Islet of Langerhans (tissue), 1 donor: ENCODE data around the gene CD6.

Experiments used
- FAIRE-seq: peaks from one replicate; lab custom pipeline; 2011; peaks lifted over from hg19 to GRCh38; lab: Jason Lieb, UNC

CD6 gene

GRCh38 chr11:60935676-60936442 is 35.6 kb upstream of the CD6 start:
- FAIRE-seq = no peak

- FAIRE-seq = no peak
These were observed 34.9 kb upstream of the CD6 start for GRCh38 chr11:60936467-60937143.

- FAIRE-seq = no peak
These were observed 34.3 kb upstream of the CD6 start for GRCh38 chr11:60937144-60937527.

DNA sequence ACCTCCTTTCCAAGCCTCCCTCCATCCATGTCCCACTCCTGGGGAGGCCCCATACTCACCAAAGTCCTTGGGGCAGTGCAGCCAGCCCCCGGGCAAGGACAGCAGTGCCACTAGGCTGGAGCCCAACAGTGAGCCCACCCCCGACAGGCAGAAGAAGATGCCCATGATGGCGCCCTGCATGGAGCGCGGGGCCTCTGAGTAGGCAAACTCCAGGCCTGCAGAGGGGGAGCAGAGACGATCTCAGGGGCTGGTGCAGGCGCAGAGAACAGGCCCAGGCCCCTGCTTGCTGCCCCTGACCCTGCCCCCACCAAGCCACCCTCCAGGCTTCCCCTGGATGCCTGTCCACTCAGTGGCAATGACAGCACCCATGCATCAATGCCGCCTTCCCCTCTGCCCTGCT is 33.7 kb upstream of the CD6 start:
- no peak for FAIRE-seq

DNA sequence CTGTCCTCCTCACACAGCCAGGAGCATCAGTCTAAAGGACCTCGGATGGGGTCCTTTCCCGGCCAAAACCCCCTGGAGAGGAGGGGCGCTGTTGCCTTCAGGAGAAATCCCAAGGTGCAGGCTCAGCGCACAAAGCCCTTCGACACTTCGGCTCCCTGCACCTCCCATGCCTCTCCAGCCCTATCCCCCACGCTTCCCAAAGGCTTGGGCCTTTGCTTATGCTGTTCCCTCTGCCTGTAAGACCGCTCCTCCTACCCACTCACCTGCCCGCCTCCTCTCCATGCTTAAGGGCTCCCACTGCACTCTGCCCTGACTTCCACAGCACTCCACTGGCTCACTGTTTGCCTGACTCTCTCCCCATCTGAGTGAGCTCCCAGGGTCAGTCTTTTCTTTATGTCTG is 33.0 kb upstream of the CD6 start:
- no peak for FAIRE-seq

GRCh38 chr11:60939301-60939700 is 32.2 kb upstream of the CD6 start:
- FAIRE-seq = no peak

DNA sequence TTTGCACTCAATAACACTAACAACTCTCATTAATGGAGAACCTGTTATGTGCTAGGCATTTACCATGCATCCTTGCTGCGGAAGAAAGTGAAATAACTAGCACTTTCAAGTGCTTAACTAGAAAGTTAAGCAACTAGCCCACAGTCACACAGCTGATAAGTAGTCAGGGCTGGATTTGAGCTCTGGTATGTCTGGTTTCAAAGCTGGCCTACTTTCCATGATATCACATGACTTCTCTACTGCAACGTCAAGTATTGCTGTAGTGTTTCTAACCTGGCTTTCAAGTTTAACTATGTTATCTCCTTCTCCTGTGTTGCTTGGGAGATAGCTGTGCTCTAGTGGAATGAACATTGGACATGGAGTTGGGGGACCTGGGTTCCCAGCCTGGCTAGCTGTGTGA is 31.6 kb upstream of the CD6 start:
- FAIRE-seq = no peak

DNA sequence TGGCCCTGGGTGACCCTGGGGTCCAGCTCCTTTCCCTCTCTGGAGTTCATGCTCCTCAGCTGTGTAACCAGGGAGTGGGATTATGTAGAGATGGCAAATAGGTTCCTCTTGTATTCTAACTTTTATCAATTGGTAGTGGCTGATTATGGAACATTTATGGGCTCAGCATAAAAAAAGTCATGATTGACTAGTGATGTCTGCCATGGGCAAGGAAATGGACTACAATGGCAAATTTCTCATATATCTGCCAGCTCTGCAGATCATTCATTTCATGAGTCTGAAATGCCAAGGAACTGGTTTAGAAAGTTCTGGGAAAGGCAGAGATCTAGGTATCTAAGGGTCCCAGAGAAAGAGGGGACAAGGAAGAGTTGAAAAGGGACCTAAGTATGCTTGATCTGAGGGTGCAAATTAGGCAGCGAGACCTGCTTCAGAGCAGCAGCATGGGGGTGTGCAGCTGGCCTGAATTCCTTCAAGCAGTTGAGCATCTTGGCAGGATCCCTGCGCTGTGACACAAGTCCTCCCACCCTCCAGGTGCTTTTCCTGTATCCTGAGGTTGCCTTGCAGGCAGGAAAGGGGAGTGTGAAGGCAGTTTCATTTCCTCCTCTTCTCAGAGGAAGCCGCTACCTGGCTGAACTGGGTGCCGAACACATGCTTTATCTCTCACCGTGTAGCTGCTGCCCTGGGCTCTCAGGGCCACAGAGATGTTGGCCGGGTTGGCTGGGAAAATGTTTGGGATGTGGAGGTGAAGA is 29.9 kb upstream of the CD6 start:
- FAIRE-seq = no peak

GRCh38 chr11:60942219-60942618 is 29.3 kb upstream of the CD6 start:
- no peak for FAIRE-seq

- FAIRE-seq = no peak
These were observed 28.4 kb upstream of the CD6 start for GRCh38 chr11:60942970-60943565.

DNA sequence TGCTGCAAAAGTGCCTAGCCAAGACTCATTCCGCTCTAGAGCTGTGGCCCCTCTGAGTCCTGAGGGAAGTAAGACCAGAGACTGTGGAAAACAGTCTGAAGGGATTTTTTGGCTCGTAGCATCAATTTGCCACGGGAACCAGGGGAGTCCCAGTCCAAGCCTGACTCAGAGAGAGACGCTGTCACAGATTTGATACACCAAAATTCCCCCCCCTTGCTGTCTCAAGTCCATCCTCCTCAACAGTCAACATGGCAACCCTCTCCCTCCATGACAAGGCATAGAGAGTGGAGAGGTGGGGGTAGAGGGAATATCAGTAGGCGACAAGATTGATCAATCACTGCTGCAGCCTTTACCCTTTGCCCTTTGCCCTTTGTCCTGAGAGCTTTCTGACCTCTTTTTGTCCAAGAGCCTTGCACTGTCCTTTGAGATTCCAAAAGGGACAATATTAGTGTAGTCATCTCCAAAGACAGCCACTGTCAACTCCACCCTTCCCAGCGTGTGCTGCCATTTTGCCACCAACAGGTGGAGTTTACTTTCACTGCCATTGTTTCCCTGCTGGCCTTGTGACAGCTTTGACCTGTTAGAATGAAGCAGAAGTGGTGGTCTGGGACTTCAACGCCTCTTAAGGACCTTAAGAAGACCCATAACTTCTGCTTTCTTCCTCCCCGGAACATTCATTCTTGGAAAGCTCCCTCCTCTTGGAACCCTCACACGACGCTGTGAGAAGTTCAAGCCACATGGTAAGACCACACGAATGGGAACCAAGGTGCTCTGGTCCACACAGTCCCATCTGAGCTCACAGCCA is 26.8 kb upstream of the CD6 start:
- no peak for FAIRE-seq

DNA sequence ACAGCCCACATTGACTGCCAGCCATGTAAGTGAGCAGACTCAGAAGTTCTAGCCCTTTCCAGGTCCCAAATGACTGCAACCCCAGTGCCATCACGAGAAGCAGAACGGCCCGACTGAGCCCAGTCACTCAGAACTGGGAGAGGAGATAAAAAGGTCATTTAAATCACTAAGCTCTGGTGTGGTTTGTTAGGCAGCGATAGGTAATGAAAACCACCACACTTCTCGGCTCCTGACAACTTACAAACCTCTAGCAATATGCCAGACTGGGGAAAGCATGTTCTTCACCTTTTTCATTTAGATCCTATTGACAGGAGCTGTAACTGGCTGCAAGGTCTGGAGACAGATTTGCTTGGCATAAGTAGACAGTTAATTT is 26.2 kb upstream of the CD6 start:
- FAIRE-seq = no peak

DNA sequence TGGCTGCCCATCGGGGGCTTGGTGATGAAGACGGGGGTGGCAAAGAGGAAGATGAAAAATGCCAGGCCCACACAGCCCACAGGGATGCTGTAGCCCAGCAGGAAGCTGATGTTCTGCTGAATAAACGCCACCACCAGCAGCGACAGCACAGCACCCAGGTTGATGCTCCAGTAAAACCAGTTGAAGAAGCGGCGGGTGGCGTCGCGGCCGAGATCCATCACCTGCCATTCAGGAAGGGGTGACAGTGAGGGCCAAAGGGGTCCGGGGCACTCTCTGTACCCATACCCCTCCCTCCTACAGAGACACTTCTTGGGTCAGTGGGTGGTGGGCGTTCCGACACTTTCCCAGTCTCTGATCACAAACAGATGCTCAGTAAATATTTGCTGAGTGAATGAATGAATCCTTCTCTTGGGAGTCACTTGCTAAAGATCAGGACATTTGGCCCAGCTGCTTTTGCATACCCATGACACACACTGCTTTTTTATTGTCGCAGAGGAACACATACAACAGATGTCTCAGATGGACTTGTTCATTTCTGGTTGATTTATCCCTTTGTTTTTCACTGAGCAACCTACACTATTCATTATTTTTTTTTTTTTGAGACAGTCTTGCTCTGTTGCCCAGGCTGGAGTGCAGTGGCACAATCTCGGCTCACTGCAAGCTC is 24.7 kb upstream of the CD6 start:
- FAIRE-seq = no peak

DNA sequence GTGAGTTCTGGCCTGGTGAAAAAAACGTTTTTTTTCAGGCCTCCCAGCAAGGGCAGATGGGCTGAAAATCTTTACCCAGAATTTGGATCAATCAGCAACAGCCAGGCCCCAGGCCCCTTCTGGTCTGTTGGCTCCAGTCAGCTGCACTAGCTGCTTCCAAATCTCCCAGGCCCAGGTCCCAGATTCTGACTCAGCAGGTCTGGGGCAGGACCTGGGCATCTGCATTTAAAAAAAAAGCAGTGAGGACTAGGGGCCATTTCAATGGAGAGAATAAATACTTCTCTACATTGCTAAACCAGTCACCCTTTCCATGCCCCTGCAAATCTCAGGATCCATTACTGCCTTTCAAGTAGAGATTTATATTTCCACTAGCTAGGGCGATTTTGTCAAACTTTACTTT is 23.8 kb upstream of the CD6 start:
- FAIRE-seq = no peak

DNA sequence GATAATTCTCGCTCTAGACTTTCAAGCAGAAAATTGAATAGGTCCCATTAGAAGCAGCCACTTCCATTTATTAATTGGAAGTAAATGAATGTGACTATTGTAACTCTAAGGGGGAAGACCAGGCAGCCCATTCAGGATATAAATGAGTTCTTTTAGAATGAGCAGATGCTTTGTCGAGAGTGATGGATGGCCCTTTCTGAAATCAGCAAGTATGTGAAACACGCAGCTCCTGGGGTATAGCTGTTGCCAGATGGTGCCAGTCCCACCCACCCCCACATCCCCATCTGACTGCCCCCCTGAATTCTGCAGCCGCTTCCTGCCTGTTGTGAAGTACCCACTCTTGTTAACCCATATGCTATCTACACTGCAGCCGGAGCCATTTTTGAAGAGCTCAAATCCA is 23.2 kb upstream of the CD6 start:
- FAIRE-seq = no peak

GRCh38 chr11:60950024-60950423 is 21.5 kb upstream of the CD6 start:
- no peak for FAIRE-seq

DNA sequence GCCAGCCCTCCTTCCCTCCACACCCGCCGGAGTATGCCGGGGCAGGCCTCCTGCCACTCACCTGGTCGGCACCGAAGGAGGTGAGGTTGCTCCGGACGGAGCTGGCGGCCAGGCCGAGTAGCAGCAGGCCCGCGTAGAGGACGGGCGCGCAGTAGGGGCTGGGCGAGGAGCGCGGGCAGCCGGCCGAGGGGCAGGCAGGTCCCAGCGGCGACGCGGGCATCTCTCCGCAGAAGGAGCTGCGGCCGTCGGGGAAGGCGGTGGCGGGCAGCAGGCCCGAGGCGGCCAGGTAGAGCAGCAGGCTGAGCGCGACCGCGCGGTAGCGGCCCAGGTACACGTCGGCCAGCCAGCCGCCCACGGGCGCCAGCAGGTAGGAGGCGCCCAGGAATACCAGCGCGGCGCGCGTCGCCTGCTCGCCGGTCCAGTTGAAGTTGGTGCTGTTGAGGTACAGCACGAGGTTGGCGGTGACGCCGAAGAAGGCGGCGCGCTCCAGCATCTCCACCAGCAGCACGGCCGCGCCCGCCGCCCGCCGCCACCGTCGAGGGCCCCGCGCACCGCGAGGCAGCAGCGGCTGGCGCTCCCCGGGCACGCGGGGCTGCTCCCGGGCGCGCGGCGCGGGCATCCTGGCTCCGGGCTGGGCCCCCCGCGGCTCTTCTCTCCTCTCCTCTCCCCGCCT is 20.4 kb upstream of the CD6 start:
- no peak for FAIRE-seq

- FAIRE-seq = no peak
These were observed 19.9 kb upstream of the CD6 start for GRCh38 chr11:60951606-60951903.

- FAIRE-seq = no peak
These were observed 19.4 kb upstream of the CD6 start, which contains the start of gene SLC15A3 for GRCh38 chr11:60951904-60952741. Gene SLC15A3 (minus strand): TSS chr11:60952176. CDS start chr11:60951551, 625 bp downstream.

DNA sequence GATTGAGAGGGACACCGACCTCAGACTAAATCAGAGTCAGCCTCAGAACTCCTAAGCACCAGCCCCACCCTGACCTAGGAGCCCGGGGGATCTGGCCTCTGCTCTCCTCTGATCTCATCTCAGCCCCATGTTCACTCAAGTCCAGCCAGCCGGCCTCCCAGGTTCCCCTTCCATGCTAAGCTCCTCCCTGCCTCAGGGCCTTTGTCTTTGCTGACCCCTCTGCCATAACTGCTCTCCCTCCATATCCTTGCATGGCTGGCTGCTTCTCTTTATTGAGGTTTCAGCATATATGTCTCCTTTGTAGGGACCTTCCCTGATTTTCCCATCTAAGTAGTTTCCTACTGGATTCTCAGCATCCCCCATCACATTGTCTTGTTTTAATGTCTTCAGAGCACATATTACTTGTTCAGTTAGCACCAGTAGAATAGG is 18.7 kb upstream of the CD6 start:
- FAIRE-seq = no peak
